Aorta (tissue), 5 donors: Measurements from ENCODE around the gene SLTM. TPM values are rescaled to one million over a fixed set of nuclear protein-coding genes. Genes with fewer than 3 reads are reported as not detected.
"Not testable (repeated sequence)": the region's sequence is repeated elsewhere in the genome, so short reads cannot be mapped to it uniquely, and the experiment has no call there.

ENCODE experiments used
- ATAC-seq: fragments of 200-7000 bp; cut with Tn5 transposase; one replicate; pipeline ENCODE4 v1.9.1; 2022; ENCODE audit warnings: moderate library complexity; ENCODE audit not compliant: low FRiP score
- DNase-seq, 2 donors: peaks; one replicate each; pipeline ENCODE4 v3.0.0-alpha.2; 2020
- H3K27ac ChIP-seq, 2 donors: one replicate each; pipeline ENCODE4 v1.5.1; 2013; ENCODE audit warnings: low read length in 2 of 2, mild to moderate bottlenecking in 2 of 2, moderate library complexity in 2 of 2, control low read depth in 1 of 2, inconsistent platforms in 1 of 2, low read depth in 1 of 2
- H3K27me3 ChIP-seq, 2 donors: one replicate each; pipeline ENCODE4 v1.6.1; 2013; ENCODE audit warnings: control low read depth in 1 of 2, low read length in 1 of 2, mild to moderate bottlenecking in 1 of 2, moderate library complexity in 1 of 2; ENCODE audit not compliant: insufficient read depth in 2 of 2, control insufficient read depth in 1 of 2
- H3K36me3 ChIP-seq, 2 donors: one replicate each; pipeline ENCODE4 v1.6.1; 2013; ENCODE audit warnings: control low read depth in 1 of 2, low read length in 1 of 2, mild to moderate bottlenecking in 1 of 2; ENCODE audit not compliant: insufficient read depth in 2 of 2, control insufficient read depth in 1 of 2
- H3K4me1 ChIP-seq, 2 donors: one replicate each; pipeline ENCODE4 v1.6.1; 2013; ENCODE audit warnings: low read length in 2 of 2, control low read depth in 1 of 2, mild to moderate bottlenecking in 1 of 2, moderate library complexity in 1 of 2; ENCODE audit not compliant: insufficient read depth in 2 of 2, control insufficient read depth in 1 of 2
- H3K4me3 ChIP-seq, 2 donors: one replicate each; pipeline ENCODE4 v1.5.1; 2013; ENCODE audit warnings: low read length in 2 of 2, control low read depth in 1 of 2, mild to moderate bottlenecking in 1 of 2
- H3K9me3 ChIP-seq: one replicate; pipeline ENCODE4 v1.6.1; 2013; ENCODE audit warnings: mild to moderate bottlenecking, low read length; ENCODE audit not compliant: control insufficient read depth
- WGBS, 2 donors: extraction: QIAGEN DNeasy Blood & Tissue Kit; methylation state at CpG; one replicate each; pipeline ENCODE4 v1.1.7; 2013; 5-methylcytosine and 5-hydroxymethylcytosine counted together
- intact Hi-C, 2 donors: fragments of 100-400 bp; cut with DNase I; formaldehyde crosslinking; loops; one replicate each; pipeline versions ENCODE4 v1.14.2 to v1.15.0; 2022
- polyA plus RNA-seq, 2 donors: library from polyadenylated mRNA; stranded (reverse); fragments of 200-250 nt; gene quantifications; one replicate each; pipeline ENCODE4 v1.2.3, GENCODE V29; 2013
- total RNA-seq, 2 donors: library from RNA; stranded (reverse); fragmentation: NEBNext Ultra II Directional; extraction: Animal tissue kit (Norgen Biotek cat#: 25700); gene quantifications; one replicate each; pipeline ENCODE4 v1.2.1, GENCODE V29; 2021
- donor health status: healthy with polysubstance abuse.
- donor health status: Bipolar disorder and iron deficiency.
- donor health status: DM: no; HTN: no; CAD: no.
- donor health status: DM: no; HTN: no; CAD: no.
- donor health status: DM: yes; HTN: yes; CAD: no.

Gene SLTM
- total and polyA plus RNA-seq, 4 donors = 42.4 to 99.5 (median 74.9) TPM

DNA sequence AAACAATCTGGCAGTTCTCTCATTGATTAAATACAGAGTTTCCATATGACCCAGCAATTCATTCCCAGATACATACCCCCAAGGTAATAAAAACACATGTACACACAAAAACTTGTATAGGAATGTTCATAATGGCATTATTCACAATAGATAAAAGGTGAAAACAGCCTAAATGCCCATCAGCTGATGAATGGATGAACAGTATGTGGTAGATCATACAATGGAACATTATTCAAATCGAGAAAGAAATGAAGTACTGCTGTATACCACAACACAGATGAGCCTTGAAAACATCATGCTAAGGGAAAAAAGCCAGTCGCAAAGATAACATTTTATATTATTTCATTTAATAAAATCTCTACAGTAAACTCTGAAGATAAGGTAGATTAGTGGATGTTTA, 71.2 kb downstream of the SLTM start:
- no peak overlapping the region for H3K4me3 ChIP-seq
- ATAC-seq (no peak), DNase-seq (no peak)
- WGBS, 2 donors = 86 to 95% methylated on average over 2 of the region's 2 CpGs
- no peaks in the 10 kb centered on the region for H3K9me3 ChIP-seq
- no peaks in the 10 kb centered on the region for H3K4me1 ChIP-seq
- H3K27me3 ChIP-seq = no peaks in the 10 kb centered on the region
- no peaks in the 10 kb centered on the region for H3K36me3 ChIP-seq
- intact Hi-C loops = no loop called here
- H3K27ac ChIP-seq = no peak overlapping the region

DNA sequence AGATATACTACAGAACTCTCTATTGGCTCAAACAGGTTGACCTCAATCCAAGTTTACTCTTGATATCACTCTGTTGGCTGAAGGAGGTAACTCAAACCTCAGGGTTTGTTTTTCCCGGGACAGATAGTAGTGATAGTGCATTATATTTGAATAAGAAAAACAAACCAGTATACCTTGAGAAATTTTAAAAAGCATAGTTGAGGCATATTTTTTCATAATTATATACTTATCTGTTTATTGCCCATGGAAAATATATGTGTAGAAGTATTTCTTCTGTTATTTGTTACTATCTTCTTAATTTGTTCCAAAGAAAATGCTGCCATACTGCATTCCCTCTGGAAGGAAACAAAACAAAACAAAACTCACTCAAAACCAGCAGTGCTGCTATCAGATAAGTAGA, 76.9 kb downstream of the SLTM start:
- intact Hi-C loops, H3K4me1 ChIP-seq, H3K27me3 ChIP-seq, H3K4me3 ChIP-seq, H3K27ac ChIP-seq, H3K36me3 ChIP-seq, ATAC-seq, DNase-seq, H3K9me3 ChIP-seq: not testable (repeated sequence)
- 14 to 29% methylated on average over 1 of the region's 1 CpG for WGBS, 2 donors

DNA sequence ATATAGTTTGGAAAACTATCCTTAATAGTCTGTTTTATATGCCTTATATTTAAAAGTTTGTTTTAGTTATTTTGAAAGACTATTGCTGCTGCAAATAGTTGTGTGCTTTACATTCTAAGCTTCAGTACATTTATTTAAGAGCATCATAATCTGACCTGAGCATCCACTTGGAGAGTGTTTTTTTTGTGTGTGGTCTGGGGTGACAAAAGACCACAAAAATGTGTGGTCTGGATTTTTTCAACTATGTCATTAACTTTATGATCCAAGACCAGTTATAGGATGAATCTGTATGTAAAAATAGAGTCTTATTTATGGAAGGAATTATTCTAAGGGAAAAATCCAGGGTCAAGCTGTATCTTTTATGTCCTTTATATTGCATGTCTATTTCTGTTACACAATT, 77.4 kb downstream of the SLTM start:
- H3K4me1 ChIP-seq = peaks cover 0 to 4% of the 10 kb centered on the region in 2 donors
- no peak overlapping the region for H3K4me3 ChIP-seq
- DNase-seq (no peak), ATAC-seq (no peak)
- H3K9me3 ChIP-seq = no peaks in the 10 kb centered on the region
- H3K36me3 ChIP-seq = peaks cover 2% of the 10 kb centered on the region in 2 donors
- intact Hi-C loops = no loop called here
- no peaks in the 10 kb centered on the region for H3K27me3 ChIP-seq
- H3K27ac ChIP-seq = no peak overlapping the region

DNA sequence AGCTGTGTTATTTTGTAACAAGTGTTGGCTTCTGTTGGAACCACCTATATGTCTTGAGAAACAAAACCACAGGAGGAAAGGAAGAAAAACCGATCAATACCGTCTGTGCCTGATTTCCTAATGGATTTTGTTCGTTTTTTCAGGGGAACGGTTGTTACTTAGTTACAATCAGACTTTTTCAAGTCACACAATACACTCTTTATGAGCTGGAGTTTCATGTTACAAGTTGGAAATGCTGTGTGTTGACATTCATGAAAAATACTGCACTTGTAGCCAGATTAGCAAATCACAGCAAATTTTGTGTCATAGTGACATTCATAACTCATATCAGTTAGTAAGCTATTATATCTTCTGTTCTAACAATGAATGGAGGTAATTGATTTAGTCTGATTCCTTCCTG, 78.9 kb downstream of the SLTM start:
- H3K36me3 ChIP-seq = peaks cover 2% of the 10 kb centered on the region in 2 donors
- intact Hi-C loops = no loop called here
- no peak overlapping the region for H3K4me3 ChIP-seq
- no peak for DNase-seq
- no peak overlapping the region for H3K27ac ChIP-seq
- ATAC-seq = no peak
- H3K4me1 ChIP-seq = peaks cover 0 to 4% of the 10 kb centered on the region in 2 donors
- H3K9me3 ChIP-seq = no peaks in the 10 kb centered on the region
- no peaks in the 10 kb centered on the region for H3K27me3 ChIP-seq
- 70 to 78% methylated on average over 4 of the region's 4 CpGs for WGBS, 2 donors

DNA sequence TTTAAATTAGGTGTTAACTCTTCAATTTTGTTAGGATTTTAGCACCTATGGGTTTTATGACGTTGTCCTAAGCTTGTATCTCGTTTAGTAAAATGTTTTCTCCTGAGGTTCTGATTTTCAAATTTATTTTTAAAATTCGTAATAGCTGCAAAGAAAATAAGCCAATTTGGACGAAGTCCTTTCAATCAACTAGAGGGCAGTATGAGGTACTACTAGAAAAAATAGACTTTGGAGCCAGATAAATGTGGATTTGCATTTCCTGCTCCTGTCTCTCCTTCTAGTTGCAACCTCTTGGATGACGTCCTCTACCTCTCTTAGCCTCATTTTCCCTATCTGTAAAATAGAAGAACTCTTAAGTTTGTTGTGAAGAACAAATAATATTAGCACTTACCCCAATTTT, 81.1 kb downstream of the SLTM start:
- no peak for DNase-seq
- peaks cover 2 to 5% of the 10 kb centered on the region in 2 donors for H3K36me3 ChIP-seq
- no peaks in the 10 kb centered on the region for H3K27me3 ChIP-seq
- H3K9me3 ChIP-seq = no peaks in the 10 kb centered on the region
- H3K4me3 ChIP-seq = no peak overlapping the region
- intact Hi-C loops = no loop called here
- H3K4me1 ChIP-seq = peaks cover 0 to 4% of the 10 kb centered on the region in 2 donors
- WGBS, 2 donors = 86 to 91% methylated on average over 5 of the region's 5 CpGs
- no peak overlapping the region for H3K27ac ChIP-seq
- no peak for ATAC-seq

DNA sequence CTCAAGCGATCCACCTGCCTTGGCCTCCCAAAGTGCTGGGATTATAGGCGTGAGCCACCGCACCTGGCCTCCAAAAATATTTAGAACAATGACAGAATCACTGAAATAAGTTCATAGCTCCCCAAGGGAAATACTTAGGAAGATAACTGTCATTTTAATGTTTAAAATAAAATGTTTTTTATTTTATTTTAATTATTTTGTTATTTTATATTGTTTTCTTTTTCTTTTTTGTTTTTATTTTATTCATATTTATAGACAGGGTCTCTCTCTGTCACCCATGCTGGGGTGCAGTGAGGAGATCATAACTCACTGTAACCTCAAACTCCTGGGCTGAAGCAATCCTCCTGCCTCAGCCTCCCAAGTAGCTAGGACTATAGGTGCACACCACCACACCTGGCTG, 82.3 kb downstream of the SLTM start:
- H3K9me3 ChIP-seq, H3K27ac ChIP-seq, H3K36me3 ChIP-seq, H3K4me1 ChIP-seq, DNase-seq, intact Hi-C loops, H3K4me3 ChIP-seq, ATAC-seq, H3K27me3 ChIP-seq: not testable (repeated sequence)
- 95 to 96% methylated on average over 3 of the region's 3 CpGs for WGBS, 2 donors

DNA sequence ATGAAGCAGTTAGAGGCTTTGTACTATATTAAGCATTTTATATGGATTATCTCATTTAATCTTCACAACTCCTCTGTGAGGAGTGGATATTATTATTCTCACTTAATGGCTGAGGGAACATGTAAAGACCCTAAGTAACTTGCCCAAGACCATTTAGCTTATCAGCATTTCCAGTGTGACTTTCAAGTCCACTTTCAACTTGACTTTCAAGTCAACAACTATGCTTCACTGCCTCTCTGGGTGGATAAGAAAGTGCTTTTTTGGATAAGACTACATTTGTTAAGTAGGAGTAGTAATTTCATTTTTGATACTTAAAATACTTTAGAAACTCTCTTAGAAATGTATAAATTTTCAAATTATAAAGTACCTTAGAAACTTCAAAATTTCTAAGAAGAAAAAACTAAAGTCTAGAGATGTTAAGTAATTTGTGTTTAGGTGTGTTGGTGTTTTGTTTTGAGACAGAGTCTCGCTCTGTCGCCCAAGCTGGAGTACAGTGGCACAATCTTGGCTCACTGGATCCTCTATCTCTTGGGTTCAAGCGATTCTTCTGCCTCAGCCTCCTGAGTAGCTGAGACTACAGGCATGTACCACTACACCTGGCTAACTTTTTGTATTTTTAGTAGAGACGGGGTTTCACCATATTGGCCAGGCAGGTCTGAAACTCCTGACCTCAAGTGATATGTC, 90.6 kb downstream of the SLTM start:
- H3K4me1 ChIP-seq = no peaks in the 10 kb centered on the region
- no peaks in the 10 kb centered on the region for H3K27me3 ChIP-seq
- intact Hi-C loops = no loop called here
- no peaks in the 10 kb centered on the region for H3K9me3 ChIP-seq
- ATAC-seq = no peak
- no peak overlapping the region for H3K27ac ChIP-seq
- no peak overlapping the region for H3K4me3 ChIP-seq
- DNase-seq = no peak
- no peaks in the 10 kb centered on the region for H3K36me3 ChIP-seq
- 99 to 100% methylated on average over 4 of the region's 4 CpGs for WGBS, 2 donors

DNA sequence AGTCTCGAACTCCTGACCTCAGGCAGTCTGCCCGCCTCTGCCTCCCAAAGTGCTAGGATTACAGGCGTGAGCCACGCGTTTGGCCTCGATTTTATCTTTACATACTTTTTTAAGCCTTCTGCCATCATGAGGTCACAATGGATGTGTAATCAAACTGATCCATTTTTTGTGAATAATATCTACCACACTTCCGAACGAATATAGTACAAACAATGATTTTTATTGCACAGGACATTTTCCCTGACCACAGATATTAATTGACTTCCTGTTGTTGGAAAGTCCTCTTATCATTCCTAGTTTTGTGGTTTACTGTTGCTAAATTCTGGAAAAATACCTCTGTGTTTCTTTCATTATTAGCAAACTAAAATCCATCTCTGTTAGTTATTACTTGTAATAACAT, 93.4 kb downstream of the SLTM start:
- ATAC-seq (no peak), DNase-seq (no peak)
- H3K27ac ChIP-seq = no peak overlapping the region
- no peaks in the 10 kb centered on the region for H3K27me3 ChIP-seq
- WGBS, 2 donors = 90 to 92% methylated on average over 8 of the region's 8 CpGs
- no peaks in the 10 kb centered on the region for H3K4me1 ChIP-seq
- intact Hi-C loops = no loop called here
- no peaks in the 10 kb centered on the region for H3K9me3 ChIP-seq
- no peaks in the 10 kb centered on the region for H3K36me3 ChIP-seq
- H3K4me3 ChIP-seq = no peak overlapping the region

DNA sequence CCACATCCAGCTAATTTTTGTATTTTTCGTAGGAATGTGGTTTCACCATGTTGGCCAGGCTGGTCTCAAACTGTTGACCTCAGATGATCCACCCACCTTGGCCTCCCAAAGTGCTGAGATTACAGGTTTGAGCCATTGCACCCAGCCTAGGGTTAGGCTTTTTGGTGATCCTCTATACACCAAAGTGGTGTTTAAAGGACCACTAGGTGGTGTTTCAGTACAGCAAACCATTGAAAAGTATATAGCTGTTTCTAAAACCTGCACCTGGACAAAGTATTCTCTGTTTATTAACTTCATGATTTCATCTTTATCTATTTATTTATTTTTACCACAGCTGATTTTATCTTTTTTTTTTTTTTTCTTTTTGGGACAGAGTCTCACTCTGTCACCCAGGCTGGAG, 94.0 kb downstream of the SLTM start:
- ATAC-seq (no peak), DNase-seq (no peak)
- H3K9me3 ChIP-seq = no peaks in the 10 kb centered on the region
- H3K27me3 ChIP-seq = no peaks in the 10 kb centered on the region
- H3K4me1 ChIP-seq = no peaks in the 10 kb centered on the region
- H3K4me3 ChIP-seq = no peak overlapping the region
- 91 to 99% methylated on average over 1 of the region's 1 CpG for WGBS, 2 donors
- no peaks in the 10 kb centered on the region for H3K36me3 ChIP-seq
- H3K27ac ChIP-seq = no peak overlapping the region
- intact Hi-C loops = no loop called here
